ENCODE results near the gene C3orf85.

GRCh38 chr3:109136523-109136922 lies at the start of gene C3orf85:
- TF ChIP-seq, protein P1, sequence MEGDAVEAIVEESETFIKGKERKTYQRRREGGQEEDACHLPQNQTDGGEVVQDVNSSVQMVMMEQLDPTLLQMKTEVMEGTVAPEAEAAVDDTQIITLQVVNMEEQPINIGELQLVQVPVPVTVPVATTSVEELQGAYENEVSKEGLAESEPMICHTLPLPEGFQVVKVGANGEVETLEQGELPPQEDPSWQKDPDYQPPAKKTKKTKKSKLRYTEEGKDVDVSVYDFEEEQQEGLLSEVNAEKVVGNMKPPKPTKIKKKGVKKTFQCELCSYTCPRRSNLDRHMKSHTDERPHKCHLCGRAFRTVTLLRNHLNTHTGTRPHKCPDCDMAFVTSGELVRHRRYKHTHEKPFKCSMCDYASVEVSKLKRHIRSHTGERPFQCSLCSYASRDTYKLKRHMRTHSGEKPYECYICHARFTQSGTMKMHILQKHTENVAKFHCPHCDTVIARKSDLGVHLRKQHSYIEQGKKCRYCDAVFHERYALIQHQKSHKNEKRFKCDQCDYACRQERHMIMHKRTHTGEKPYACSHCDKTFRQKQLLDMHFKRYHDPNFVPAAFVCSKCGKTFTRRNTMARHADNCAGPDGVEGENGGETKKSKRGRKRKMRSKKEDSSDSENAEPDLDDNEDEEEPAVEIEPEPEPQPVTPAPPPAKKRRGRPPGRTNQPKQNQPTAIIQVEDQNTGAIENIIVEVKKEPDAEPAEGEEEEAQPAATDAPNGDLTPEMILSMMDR (IDR thresholded peaks at IDR 0.05) = no peak
- no peak for TF ChIP-seq POLR2A (IDR thresholded peaks at IDR 0.05)

Measured in uterus (tissue), 2 donors.